ENCODE results near the gene PTGDS. TPM values are rescaled to one million over a fixed set of nuclear protein-coding genes. Genes with fewer than 3 reads are reported as not detected.
A peak's percentile ranks its signal among the peaks of the same experiment; 100 is the strongest.

PTGDS gene
- total and polyA plus RNA-seq, 9 of the 15 experiments (the other 6 are each of a cell fraction or from before 2014, with no cell fraction given): 0.46 to 7.1 (median 2.0) TPM

GRCh38 chr9:136991993-136992818, 14.9 kb downstream of the PTGDS start, which contains the start of gene PAXX (continued):
- TF ChIP-seq JUND (IDR thresholded peaks at IDR 0.05; ENCODE audit: borderline replicate concordance, low read depth, low read length) (0 out of 2 replicates have a peak, but pooled peaks have one; percentile 6), JUND (tag; IDR thresholded peaks at IDR 0.05; ENCODE audit: borderline replicate concordance, low read depth, low read length) (no peak), MYBL2 (IDR thresholded peaks at IDR 0.05; ENCODE audit: low read depth) (no peak), MYBL2 (CRISPR knock-in tag; IDR thresholded peaks at IDR 0.05; ENCODE audit: borderline replicate concordance) (no peak), KLF1 (tag; IDR thresholded peaks at IDR 0.05) (0 out of 2 replicates have a peak, but pooled peaks have one; percentile 23), ZNF282 (CRISPR knock-in tag; IDR thresholded peaks at IDR 0.05) (no peak), BDP1 (IDR thresholded peaks at IDR 0.05; ENCODE audit: insufficient read depth, insufficient read length) (no peak), SAFB (IDR thresholded peaks at IDR 0.05; ENCODE audit: borderline replicate concordance, low read depth, low read length) (peak; percentile 98), ZNF124 (CRISPR knock-in tag; IDR thresholded peaks at IDR 0.05) (no peak), ZNF592 (IDR thresholded peaks at IDR 0.05) (peak; percentile 76), NFYB (IDR thresholded peaks at IDR 0.05; ENCODE audit: extremely low read depth, insufficient read length) (no peak), CEBPZ (IDR thresholded peaks at IDR 0.05; ENCODE audit: borderline replicate concordance, low read depth, low read length) (no peak), CAMTA2 (CRISPR knock-in tag; conservative IDR thresholded peaks at IDR 0.05) (no peak), SIN3B (IDR thresholded peaks at IDR 0.05; ENCODE audit: low read depth) (peak; percentile 61; the same call in 1 of the 2 replicates), ARNT (IDR thresholded peaks at IDR 0.05) (no peak), EP400 (IDR thresholded peaks at IDR 0.05) (peak; percentile 90; the same call in 1 of the 2 replicates), FOXK1 (CRISPR knock-in tag; IDR thresholded peaks at IDR 0.05; ENCODE audit: borderline replicate concordance) (no peak), RB1 (IDR thresholded peaks at IDR 0.05; ENCODE audit: low read depth) (peak; percentile 96), ZNF431 (CRISPR knock-in tag; IDR thresholded peaks at IDR 0.05) (peak; percentile 62; the same call in 1 of the 2 replicates)
